H1 (cell line): ENCODE data around the gene DMGDH. TPM values are rescaled to one million over a fixed set of nuclear protein-coding genes. Genes with fewer than 3 reads are reported as not detected.

Experiments
- CREB1 ChIP-seq: IDR thresholded peaks from 2 replicates; pipeline ENCODE4 v1.6.1; 2012; ENCODE audit warnings: inconsistent platforms
- CTCF ChIP-seq, 3 experiments: IDR thresholded peaks; 1 replicate in 2 of 3; 2 replicates in 1 of 3; pipeline versions ENCODE4 v1.5.1 to v1.6.1; 2011; ENCODE audit warnings: low read length in 3 of 3, mild to moderate bottlenecking in 3 of 3, inconsistent platforms in 2 of 3, low read depth in 1 of 3, moderate library complexity in 1 of 3; ENCODE audit not compliant: insufficient read depth in 1 of 3; ENCODE audit errors: control extremely low read depth in 1 of 3
- polyA plus RNA-seq, 7 experiments: library from polyadenylated mRNA; depleted of rRNA in 3 of 7; stranded (reverse) in 5 of 7; unstranded in 2 of 7; fragments of >200 nt in 5 of 7; fragments of 200-250 nt in 2 of 7; gene quantifications; 1 replicate in 5 of 7; 2 replicates in 1 of 7; 4 replicates in 1 of 7; pipeline versions ENCODE4 v1.2.1 to v1.2.3, GENCODE V29; 2011 to 2013; ENCODE audit warnings: missing spikeins in 2 of 7, mixed read lengths in 2 of 7
- total RNA-seq: library from RNA; stranded (reverse); fragmentation: NEBNext Ultra II Directional; extraction: Animal tissue kit (Norgen Biotek cat#: 25700); gene quantifications from 2 replicates; pipeline ENCODE4 v1.2.1, GENCODE V29; 2021

The DMGDH gene
- total and polyA plus RNA-seq, 2 of the 8 experiments (the other 6 are each of a cell fraction or from before 2014, with no cell fraction given) = 0.15 TPM; not detected in 1

- no peak for TF ChIP-seq CREB1
- no peak for TF ChIP-seq CTCF (IDR thresholded peaks at IDR 0.05; ENCODE audit: control extremely low read depth in 1 of 3, insufficient read depth in 1 of 3, low read depth in 1 of 3, low read length in 3 of 3)
Measured at GRCh38 chr5:79036769-79037168, 32.7 kb downstream of the DMGDH start (continued).
